ENCODE results near the gene ARHGEF5. TPM values are rescaled to one million over a fixed set of nuclear protein-coding genes. Genes with fewer than 3 reads are reported as not detected.
"Not testable (repeated sequence)": the region's sequence is repeated elsewhere in the genome, so short reads cannot be mapped to it uniquely, and the experiment has no call there.

The ARHGEF5 gene
- total and polyA plus RNA-seq, 12 donors: 0.46 to 3.9 (median 1.8) TPM

- H3K4me1 ChIP-seq; H3K27me3 ChIP-seq; H3K36me3 ChIP-seq; H3K27ac ChIP-seq; DNase-seq; H3K9me3 ChIP-seq; H3K4me3 ChIP-seq; intact Hi-C loops (cut with DNase I): not testable (repeated sequence)
- peak in 1 of 9 donors; percentile 9 for TF ChIP-seq CTCF (IDR thresholded peaks at IDR 0.05)
- ATAC-seq: peak in 5 of 8 donors; percentile 29 to 65 (median 46)
- 94 to 100% methylated on average over 2 of the region's 9 CpGs for WGBS, 2 donors
These were observed 23.8 kb upstream of the ARHGEF5 start for GRCh38 chr7:144331221-144331995.

DNA sequence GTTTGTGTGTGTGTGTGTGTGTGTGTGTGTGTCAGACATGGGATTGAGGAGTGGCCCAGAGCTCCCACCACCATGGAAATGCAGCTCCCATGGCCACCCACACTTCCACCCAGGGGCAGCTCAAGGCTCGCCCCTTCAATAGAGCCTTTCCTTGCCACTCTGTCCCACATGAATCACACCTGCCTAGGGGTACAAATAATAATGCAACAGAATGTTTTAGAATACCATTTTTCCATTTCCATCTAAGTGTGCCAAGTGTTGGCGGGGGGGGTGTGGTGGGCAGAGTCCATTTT is 23.3 kb upstream of the ARHGEF5 start:
- H3K27ac ChIP-seq; intact Hi-C loops (cut with DNase I); H3K36me3 ChIP-seq; H3K4me1 ChIP-seq; H3K27me3 ChIP-seq; H3K9me3 ChIP-seq; DNase-seq; H3K4me3 ChIP-seq: not testable (repeated sequence)
- WGBS, 2 donors: 93 to 100% methylated on average over 1 to 2 of the region's 2 CpGs
- peak in 2 of 8 donors; percentile 9 to 48 for ATAC-seq

DNA sequence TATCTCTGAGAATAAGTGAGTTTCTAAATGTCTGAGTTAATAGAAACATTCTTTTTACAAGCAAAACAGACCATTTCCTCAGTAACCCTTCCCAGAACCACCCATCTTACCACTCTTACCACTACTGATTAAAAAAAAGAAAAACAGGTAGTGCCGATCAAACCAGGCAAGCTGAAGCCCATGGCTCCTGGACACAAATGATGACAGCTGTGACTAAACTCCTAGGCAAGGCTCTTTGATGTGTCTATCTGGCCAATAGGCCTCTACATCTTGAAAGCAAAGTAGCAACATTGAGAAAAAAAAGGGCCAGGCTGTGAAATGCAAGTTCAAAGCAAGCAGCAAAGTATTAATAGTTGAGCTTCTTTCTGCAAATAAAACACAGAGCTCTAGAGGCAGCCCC is 6.6 kb upstream of the ARHGEF5 start:
- H3K27ac ChIP-seq; H3K9me3 ChIP-seq; H3K4me3 ChIP-seq; H3K36me3 ChIP-seq; DNase-seq; ATAC-seq; H3K4me1 ChIP-seq; H3K27me3 ChIP-seq; intact Hi-C loops (cut with DNase I): not testable (repeated sequence)
- WGBS, 2 donors: no CpG with 5 or more reads among the region's 1 CpG

DNA sequence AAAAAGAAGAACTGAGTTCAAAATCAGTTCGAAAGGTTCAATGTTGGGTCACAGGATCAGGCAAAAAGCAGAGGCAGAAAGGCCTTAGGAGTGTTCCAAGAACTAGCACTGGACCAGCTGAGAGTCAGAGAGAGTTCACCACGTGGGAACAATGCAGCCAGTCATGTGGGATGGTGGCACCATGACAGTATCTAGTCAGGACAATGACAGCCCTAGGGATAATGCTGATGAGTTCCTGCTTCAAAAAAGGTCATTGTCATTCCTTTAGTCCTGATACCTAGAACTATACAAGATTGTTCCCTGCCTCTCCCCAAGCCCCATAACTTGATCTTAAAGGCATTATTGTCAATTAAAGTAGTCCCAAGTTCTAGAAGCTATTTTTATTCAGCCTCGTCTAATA is 3.5 kb upstream of the ARHGEF5 start:
- ATAC-seq; H3K27ac ChIP-seq; H3K36me3 ChIP-seq; DNase-seq; intact Hi-C loops (cut with DNase I); H3K27me3 ChIP-seq; H3K4me3 ChIP-seq; H3K9me3 ChIP-seq; H3K4me1 ChIP-seq: not testable (repeated sequence)
- 47 to 62% methylated on average over 2 of the region's 3 CpGs for WGBS, 2 donors

GRCh38 chr7:144356185-144356584 is 983 bp downstream of the ARHGEF5 start:
- H3K4me3 ChIP-seq; intact Hi-C loops (cut with DNase I); H3K36me3 ChIP-seq; H3K4me1 ChIP-seq; ATAC-seq; H3K9me3 ChIP-seq; DNase-seq; H3K27ac ChIP-seq; H3K27me3 ChIP-seq: not testable (repeated sequence)
- no CpG with 5 or more reads among the region's 6 CpGs for WGBS, 2 donors

GRCh38 chr7:144356860-144357259 is 1.7 kb downstream of the ARHGEF5 start:
- WGBS, 2 donors: 94 to 100% methylated on average over 2 of the region's 11 CpGs
- intact Hi-C loops (cut with DNase I): not testable (repeated sequence)

GRCh38 chr7:144362061-144362460 is 6.9 kb downstream of the ARHGEF5 start:
- intact Hi-C loops (cut with DNase I); ATAC-seq; H3K4me3 ChIP-seq; H3K27ac ChIP-seq; H3K27me3 ChIP-seq; DNase-seq; H3K36me3 ChIP-seq; H3K9me3 ChIP-seq; H3K4me1 ChIP-seq: not testable (repeated sequence)
- no CpG with 5 or more reads among the region's 3 CpGs for WGBS, 2 donors

More at GRCh38 chr7:144356860-144357259, 1.7 kb downstream of the ARHGEF5 start:
- H3K36me3 ChIP-seq, H3K27ac ChIP-seq, H3K9me3 ChIP-seq, H3K4me3 ChIP-seq, ATAC-seq, H3K4me1 ChIP-seq, H3K27me3 ChIP-seq, DNase-seq: not testable (repeated sequence)

GRCh38 chr7:144365523-144365922 is 10.3 kb downstream of the ARHGEF5 start:
- H3K36me3 ChIP-seq; H3K4me3 ChIP-seq; DNase-seq; intact Hi-C loops (cut with DNase I); ATAC-seq; H3K27me3 ChIP-seq; H3K9me3 ChIP-seq; H3K4me1 ChIP-seq; H3K27ac ChIP-seq: not testable (repeated sequence)
- WGBS, 2 donors: no CpG with 5 or more reads among the region's 6 CpGs

DNA sequence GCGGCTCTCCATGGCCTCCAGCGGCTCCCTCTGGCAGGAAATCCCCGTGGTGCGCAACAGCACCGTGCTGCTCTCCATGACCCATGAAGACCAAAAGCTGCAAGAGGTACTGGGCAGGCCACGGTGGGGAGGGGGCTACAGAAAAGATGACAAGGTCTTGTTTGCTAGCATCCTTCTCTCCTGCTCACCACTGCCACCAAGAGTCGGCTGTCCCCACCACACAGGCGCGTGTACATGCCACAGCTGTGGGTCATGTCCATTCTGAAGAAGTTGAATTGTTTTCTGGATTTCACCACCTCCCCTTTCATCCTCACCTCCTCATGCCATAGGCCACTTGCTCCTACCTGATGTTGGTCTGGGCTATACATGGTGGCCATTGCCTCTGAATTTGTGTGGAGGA is 12.0 kb downstream of the ARHGEF5 start:
- H3K4me3 ChIP-seq: not testable (repeated sequence)

DNA sequence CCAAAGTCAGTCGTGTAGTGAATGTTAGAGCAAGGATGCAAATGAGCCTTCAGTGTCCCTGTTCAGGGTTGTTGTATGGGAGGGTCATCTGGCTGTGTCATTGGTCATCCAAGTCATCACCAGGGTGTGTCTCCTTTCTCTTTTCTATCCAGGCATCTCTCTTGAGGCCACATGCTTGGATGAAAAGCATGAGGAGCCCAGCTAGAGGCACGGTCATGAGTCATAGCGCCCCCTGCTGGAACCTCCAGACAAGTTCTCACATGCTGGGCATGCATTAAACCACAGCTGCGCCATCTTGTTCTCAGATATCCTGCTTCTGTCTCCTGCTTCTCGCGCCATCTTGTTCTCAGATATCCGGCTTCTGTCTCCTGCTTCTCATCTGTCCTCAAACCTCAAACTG is 14.0 kb downstream of the ARHGEF5 start:
- intact Hi-C loops (cut with DNase I); H3K9me3 ChIP-seq; H3K27me3 ChIP-seq; H3K27ac ChIP-seq; H3K4me3 ChIP-seq; DNase-seq; H3K36me3 ChIP-seq; ATAC-seq; H3K4me1 ChIP-seq: not testable (repeated sequence)
- no CpG with 5 or more reads among the region's 7 CpGs for WGBS, 2 donors

More for the DNA sequence above, 12.0 kb downstream of the ARHGEF5 start:
- intact Hi-C loops (cut with DNase I); H3K27me3 ChIP-seq; H3K36me3 ChIP-seq; H3K9me3 ChIP-seq; H3K27ac ChIP-seq; H3K4me1 ChIP-seq; DNase-seq: not testable (repeated sequence)
- peak in 1 of 8 donors; percentile 13 for ATAC-seq
- no CpG with 5 or more reads among the region's 9 CpGs for WGBS, 2 donors

Measured in heart right ventricle (tissue), 16 donors.